GM21825 (cell line): ENCODE data around the gene CAMSAP1.

Experiments
- ATAC-seq: cut with Tn5 transposase; IDR thresholded peaks from one replicate; pipeline ENCODE4 v1.9.1; 2021; ENCODE audit warnings: mild to moderate bottlenecking, moderate library complexity; ENCODE audit not compliant: unreplicated experiment

The CAMSAP1 gene

DNA sequence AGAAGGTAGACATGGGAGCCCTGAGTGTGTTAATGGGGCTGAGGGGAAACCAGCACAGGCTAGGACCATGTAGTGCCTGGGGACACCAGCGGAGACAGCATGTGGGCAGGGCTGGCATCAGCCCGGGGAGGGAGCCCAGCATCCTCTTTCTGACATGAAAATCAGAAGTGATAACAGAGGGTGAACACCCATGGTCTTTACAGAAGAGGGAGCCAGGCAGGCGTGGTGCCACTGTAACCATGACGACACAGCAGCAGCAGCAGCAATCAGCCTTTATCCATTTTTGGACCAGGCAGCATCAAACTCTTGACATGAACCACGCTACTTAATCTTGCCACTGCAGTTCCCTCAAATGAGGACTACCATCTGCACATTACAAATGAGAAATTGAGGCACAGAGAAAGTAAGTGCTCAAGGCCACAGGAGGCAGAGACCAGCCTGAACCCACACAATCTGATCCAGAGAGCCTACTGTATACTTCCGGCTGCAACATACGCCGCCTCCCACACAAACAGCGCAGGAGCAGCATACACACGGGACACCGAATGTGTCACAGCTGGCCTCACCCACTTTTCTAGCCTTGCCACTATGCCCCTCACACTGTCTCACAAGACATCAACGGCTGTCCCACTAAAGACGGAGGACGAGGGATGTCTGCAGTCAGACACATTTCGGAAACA, 23.8 kb downstream of the CAMSAP1 start:
- no peak for ATAC-seq

DNA sequence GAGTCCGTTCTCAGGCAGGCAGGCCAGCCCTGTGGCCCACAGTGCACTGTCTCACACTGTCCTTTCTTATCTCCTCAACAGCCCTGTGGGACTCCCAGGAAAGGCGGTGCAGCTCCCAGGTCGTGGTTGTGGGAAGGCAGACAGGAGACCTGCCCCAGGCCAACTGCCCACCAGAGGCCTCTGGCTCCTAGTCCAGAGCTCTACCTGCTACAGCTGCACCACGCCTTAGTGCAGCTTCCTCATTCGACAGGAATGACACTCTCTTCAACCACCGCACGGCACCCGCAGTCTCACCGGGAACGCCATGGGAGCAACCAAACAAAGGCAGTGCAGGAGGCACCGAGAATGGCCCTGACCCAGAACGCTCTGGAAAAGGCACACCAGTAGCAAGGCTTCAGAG, 25.3 kb downstream of the CAMSAP1 start:
- ATAC-seq, result no peak

DNA sequence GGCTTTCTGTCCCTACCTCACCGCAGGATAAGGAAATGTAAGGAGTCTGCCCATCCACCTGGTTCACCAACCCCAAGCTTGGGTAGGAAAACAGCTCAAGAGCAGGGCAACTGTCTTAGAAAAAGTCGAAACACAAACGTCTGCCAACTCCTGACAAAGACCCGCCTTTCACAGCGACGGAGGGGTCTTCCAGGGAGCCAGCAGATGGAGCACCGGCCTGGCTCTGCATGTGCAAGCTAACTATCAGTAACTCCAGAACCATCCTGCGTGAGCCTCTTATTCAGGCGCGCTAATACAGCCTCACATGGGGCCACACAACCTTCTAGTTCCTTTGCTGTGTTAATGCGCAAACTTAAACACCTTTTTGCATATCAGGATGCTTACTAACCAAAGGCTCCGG, 26.9 kb downstream of the CAMSAP1 start:
- no peak for ATAC-seq

DNA sequence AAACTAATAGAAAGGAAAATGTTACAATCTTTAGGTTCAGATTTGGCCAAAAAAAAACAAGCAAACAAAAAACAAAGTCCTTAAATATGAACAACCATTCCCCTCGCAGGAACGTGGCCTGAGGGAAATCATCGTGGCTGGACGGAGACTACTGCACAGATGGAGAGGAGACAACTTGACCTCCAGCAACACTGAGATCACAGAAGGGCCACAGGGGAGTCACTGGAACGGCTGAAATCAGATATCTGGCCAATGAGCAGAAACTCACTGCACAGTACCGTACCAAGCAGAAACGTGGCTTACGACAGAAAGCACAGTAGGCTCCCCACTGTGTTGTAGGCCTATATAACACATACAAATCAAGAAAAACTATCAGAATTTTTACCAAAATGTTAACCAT, 27.7 kb downstream of the CAMSAP1 start:
- no peak for ATAC-seq

DNA sequence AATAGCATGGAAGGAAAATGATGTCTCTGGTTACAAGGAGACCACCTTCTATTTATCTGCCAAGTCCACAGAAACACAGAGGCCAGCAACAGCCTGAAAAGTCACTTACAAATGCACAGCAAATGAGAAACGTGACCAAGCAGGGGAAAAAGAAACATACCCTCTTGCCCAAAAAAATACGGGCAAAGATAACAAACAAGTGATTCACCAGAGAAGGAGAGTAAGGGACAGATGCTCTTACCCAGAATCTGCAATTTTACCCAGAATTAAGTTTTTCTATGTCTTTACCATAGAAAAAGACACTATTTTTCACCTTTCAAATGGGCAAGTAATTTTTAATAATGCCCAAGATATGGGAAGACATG, 28.1 kb downstream of the CAMSAP1 start:
- ATAC-seq, result no peak

DNA sequence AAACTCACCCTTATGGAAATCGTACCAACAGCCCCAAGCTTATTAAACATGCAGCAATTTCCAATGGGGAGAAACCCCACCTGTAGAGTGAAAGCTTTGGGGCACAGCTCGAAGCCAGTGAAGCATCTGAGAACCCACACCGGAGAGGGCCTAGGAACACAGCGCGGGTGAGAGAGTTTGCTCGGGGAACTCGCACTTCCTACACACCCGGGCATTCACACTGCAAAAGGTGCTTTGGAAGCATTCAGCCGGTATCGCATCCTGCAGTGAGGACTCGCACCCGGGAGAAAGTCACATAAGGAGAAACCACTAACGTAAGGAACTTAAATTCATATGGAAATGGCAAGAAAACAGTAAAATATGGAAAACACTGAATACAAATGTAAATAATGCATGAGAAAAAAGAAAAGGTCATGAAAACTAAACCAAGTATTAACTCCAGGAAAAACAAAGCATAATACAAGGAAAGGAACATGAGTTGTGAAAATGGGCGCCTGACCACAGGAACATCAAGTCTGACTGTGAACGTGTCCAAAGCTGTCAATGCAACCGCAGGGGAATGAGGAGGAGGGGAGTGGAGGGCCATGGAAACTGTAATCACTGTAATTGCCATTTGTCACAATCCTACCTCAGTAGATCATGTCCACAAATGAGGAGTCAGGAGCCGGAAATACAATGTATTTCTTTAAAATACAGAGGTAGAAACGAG, 28.7 kb downstream of the CAMSAP1 start:
- ATAC-seq, result no peak

DNA sequence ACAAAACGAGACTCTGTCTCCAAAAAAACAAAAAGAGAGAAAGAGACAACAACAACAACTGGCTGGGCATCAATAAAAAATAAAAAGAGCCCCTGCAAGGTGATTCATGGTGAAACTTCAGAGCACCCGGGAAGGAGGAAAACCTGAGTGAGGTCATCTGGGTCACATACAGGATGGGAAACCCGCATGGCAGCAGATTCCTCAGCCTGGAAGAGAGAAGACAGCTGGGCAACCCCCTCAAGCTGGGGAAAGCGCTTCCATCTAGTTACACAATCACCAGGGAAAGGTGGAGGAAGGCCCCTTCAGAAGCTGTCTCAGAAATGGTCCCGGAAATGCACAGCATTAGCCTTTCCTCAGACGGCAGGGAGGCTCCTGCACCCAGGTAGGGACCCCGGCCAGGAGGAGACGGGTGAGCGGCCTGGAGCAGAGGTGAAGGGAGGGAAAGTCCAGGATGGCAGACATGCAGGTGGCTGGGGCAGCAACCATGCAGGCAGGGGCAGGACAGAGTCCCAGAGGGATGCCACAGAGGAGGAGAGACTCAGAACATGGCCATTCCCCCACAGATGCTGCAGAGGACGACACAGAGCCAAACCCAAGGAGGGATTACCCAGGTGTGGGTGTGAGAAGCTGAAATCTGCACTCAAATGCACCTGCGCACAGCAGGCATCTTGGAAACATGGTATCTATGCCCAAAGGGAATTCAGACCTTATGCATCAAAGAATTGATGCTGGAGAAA, 29.4 kb downstream of the CAMSAP1 start:
- no peak for ATAC-seq

DNA sequence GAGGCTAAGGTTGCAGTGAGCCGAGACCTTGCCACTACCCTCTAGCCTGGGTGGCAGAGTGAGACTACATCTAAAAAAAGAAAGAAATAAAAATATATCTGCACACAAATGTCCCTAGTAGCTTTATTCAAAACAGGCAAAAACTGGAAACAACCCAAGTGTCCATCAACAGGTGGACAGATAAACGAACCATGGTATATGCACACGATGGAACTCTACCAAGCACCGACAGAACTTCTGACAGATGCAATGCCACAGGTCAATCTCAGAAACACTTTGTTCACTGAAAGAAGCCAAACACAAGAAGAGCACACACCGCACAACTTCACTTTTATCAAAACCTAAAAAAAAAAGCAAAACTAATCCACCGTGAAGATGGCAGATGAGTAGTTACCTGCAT, 30.4 kb downstream of the CAMSAP1 start:
- no peak for ATAC-seq

DNA sequence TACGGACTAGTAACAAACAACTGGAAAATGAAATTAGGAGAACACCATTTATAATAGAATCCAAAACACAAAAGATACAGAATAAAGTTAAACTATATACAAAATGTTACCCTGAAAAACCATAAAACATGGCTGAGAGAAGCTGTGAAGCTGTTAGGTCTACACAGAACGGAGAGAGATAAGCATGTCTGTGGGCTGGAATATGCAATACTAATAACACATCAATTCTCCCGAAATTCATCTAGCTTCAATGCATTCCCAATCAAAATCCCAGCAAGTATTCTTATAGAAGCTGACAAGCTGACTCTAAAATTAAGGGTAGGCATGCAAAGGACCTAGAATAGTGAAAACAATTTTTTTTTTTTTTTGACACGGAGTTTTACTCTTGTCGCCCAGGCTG, 32.5 kb downstream of the CAMSAP1 start:
- no peak for ATAC-seq

DNA sequence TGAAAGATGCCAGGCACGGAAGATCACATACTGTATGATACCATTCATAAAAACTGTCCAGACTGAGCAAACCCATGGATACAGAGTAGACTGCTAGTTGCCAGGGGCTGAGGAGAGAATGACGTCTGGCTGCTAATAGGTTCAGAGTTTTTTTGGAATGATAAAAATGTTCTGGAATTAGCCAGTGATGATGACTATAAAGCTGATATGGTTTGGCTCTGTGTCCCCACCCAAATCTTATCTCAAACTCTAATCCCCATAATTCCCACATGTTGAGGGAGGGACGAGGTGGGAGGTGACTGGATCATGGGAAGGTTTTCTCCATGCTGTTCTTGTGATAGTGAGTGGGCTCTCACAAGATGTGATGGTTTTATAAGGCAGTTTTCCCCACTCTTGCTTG, 37.4 kb downstream of the CAMSAP1 start:
- no peak for ATAC-seq

DNA sequence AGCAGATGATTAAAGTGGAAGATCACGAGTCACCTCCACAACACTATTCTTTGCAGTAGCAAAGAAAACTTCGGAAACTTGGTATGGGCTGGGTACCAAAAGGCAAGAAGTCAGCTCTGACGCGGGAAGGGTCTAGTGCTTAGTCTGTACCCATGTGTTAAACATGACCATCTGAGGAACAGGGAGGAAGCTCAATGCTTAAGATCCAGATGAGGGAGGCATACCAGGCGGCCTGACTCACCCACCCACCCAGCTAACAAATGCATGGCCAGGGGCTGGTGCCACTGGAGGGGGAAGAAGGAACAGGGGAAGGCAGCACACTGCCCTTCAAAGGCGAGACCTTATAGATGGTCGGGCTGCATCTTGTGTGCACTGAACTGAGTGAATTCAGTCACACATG, 41.8 kb downstream of the CAMSAP1 start:
- no peak for ATAC-seq

DNA sequence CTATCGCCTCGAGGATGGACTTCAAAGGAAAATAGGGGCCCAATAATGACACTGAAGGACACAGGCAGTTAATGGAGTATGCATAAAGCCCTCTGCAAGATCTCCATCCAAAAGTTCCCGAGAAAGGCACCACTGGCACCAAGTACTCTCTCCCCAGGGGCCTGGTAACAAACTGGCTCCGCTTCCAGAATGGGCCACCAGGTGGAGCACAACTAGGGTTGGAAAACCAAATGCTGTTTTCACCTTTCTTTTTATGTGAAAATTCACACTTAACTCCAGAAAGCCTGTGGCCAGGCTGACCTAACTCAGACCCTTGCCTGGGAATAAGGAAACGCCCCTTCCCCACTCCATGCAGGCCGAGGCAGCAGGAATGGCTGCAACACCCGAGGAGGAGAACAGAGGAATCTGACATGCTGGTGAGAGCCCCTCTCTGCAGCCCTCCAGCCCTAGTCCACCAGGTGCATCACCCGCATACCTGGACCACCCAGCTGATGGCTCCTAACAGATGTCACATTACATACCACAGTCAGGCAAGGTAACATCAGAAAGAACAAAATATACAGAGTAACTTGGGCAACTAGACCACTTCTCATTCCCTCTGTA, 42.8 kb downstream of the CAMSAP1 start:
- ATAC-seq, result no peak

DNA sequence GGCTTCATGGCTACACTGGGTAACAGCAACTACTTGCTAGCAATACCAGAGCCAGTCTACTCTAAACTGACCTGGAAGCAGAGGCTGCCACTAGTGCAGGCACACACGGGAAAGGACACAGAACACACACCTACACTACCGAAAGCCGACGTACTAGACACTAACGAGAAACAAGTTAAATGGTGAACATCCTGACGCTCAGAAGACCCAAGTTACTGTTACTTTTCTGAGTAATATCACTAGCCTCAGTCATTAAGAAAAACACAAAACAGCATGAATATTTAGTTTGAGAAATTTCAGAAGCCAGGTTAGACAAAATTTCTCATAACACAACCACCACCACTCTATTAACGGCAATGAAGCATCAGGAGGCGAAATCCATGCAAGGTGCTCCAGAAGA, 44.5 kb downstream of the CAMSAP1 start:
- no peak for ATAC-seq

DNA sequence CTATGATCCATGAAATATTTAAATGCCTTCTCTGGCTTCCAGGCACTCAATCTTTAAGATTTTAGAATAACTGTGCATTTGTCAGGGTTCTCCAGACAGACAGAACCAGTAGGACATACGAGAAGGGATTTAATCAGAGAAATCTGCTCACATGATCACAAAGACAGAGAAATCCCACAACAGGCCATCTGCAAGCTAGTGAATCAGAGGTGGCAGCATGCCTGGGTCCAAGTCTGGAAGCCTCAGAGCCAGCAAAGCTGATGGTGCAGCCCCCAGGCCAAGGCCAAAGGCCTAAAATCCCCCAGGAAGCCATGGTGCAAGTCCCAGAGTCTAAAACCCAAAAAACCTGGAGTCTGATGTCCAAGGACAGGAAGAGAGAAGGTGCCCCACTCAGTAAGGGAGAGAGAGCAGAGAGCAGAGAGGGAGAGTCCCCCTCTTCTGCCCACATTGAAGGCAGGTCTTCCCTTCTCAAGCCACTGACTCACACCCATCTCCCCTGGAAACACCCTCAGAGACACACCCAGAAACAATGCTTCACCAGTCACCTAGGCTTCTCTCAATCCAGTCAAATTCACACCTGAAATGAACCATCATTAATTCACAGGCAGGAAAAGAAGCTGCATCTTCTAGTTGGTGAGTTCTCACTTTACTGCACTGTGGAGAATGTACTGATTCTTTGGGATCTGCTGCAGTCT, 48.7 kb downstream of the CAMSAP1 start:
- ATAC-seq, result no peak

DNA sequence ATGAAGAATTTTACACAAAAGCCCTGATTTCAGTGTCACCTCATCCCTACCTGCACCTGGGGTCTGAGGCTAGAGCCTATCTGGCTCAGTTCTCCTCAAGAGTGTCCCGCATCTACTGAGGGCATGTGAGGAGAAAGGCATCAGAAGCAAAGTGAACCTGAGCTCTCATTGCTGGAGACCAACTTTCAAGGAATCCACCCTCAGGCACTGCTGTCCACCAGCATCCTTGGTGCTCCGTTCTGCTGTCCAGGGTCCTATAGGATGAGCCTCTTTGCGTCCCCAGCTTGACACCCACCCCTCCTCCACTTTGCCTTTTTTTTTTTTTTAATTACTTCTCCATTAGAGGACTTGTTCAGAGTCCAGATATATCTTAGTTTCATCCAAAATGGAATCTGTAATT, 49.5 kb downstream of the CAMSAP1 start:
- ATAC-seq, result no peak

DNA sequence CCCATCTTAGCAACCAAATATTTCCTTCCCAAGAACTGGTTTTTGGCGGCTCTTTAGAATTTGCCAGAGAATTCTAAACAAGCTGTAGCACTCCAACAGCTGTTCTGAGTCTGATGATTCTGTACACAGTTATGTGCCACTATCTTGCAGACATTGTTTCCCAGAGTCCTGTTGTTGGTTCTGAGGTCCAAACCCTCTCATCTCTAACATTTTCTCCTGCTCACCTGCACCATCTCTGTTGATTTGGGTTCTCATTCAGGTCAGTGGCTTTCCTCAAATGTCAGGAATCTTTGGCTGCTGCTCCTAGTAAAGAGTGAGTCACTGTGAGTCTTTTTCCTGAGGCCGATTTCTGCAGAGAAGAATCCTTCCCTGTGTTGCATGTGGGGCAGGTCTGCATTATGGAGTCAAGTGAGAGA, 50.0 kb downstream of the CAMSAP1 start:
- ATAC-seq, result no peak

DNA sequence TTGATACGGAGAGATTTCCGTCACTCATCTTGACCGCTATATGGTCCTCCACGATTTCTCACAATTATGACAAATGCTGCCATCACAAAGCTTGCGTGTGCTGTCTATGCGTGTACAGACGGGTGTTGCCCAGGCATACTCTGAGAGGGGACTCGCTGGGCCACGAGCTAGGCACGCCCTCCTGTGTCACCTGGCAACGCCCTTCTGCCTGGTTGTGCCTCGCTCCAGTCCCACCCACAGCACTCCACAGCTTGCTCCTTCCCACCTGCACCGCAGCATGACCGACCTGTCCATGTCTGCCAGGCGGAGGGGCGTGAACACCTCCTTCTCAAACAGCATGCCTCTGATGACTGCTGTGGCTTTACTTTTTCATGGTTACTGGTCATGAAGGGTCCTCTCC, 55.6 kb downstream of the CAMSAP1 start:
- ATAC-seq, result no peak

DNA sequence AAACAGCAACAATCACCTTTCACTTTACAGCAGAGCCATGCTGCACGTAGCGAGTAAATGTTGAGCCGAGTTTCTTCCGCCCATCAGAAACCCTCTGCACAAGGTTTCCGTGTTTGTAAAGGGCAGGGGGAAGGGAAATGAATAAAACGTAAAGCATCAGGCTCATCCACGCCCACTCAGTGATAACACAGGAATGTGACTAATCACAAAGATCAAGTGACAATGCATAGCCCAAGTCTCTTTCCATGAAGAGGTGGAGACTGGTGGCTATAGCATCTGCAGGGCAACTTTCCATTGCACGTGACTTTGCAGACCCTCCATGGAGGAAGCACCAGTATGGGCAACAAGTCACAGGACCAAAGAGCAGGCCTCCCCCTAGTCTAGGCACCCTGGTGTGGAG, 56.6 kb downstream of the CAMSAP1 start:
- ATAC-seq, result no peak

DNA sequence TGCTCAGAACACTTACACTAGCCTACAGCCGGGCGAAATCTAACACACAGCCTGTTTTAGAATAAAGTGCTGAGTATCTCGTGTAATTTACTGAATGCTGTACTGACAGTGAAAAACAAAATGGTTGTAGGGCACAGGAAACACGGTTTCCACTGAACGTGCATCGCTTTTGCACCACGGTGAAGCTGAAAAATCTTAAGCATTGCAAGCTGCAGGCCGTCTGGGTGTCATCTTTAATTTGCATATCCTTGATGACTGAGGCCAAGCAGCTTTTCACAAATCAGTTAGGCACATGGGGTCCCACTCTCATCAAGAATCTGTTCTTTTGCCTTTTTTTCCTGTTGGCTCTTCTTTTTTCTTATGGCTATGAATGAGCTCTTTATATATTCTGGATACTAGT, 58.2 kb downstream of the CAMSAP1 start:
- ATAC-seq, result no peak

DNA sequence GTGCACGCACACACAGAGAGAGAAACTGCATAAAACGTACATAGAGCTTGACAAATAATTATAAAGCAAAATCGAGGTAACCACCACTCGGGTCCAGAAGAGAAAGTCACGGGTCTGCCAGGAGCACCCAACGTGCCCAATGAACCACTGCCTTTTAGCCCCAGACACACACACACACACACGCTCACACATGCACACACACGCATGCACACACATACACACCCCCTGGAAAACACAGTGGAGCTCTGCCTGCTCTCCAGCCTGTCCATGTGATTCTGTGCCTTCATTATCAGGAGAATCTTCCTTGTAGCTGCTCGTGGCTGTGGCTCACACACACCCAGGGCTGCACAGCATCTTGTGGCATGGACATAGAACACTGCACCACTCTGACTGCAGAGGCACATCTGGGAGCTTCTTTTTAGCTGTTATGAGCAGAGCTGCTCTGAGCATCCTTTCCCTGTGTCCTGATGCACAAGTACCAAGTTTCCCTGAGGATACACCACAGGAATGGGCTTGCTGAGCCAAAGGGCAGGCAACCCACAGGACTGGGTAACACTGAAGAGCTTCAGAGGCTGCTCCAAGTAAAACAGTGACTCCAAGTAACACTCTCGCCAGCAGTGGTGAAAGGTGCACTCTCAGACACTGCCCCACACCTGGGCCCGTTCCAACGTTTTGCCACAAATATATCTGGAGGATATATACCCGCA, 58.9 kb downstream of the CAMSAP1 start:
- ATAC-seq, result no peak

DNA sequence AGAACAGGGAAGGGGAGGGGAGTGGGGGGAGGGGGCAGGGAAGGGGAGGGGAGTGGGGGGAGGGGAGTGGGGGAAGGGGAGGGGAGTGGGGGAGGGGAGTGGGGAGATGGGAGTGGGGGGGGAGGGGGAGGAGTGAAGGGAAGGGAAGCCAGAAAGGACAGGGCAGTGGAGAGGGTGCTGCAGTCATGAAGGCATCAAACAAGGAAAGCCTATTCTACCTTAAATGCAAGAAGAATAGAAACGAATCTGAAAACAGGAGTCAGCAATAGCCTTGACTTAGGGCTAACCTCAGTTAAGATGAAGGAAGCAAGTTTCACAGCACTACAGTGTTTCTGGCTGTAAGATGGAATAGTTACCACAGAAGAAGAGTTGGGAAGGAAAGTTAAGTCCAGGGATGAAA, 59.5 kb downstream of the CAMSAP1 start:
- ATAC-seq, result no peak
